CD4-positive, alpha-beta T cell treated with Interferon alpha-2 for 1 hour (primary cell): Measurements from ENCODE around the gene SOWAHB.

ENCODE experiments used
- DNase-seq, 2 donors: peaks; one replicate each; pipeline ENCODE4 v3.0.0-alpha.2; 2020 to 2022

SOWAHB gene

GRCh38 chr4:76851375-76851774 is 46.6 kb downstream of the SOWAHB start:
- DNase-seq, result no peak

DNA sequence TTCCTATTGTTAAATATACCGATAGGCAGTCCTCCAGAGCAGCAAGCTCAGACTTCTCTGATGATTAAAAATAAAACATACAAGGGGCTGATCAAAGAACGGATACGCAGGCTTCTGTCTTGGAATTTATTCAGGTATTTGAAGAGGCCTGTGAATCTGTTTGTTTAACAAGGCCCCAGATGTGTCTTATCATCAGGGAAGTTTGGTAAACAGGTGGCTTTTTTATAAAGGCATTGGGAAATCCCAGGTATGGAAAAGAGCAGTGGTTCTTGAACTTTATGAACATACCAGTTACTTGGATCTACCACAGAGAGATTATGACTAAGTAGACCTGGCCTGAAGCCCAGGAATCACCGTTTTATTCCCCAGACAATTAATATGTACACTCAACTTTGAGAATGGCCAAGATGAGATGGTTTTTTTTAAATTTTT is 47.9 kb downstream of the SOWAHB start:
- no peak for DNase-seq
